Spleen (tissue), 11 donors: ENCODE data around the gene DIAPH1. TPM values are rescaled to one million over a fixed set of nuclear protein-coding genes. Genes with fewer than 3 reads are reported as not detected.

Source experiments
- DNase-seq: peaks from one replicate; pipeline ENCODE4 v3.0.0-alpha.2; 2020
- H3K27ac ChIP-seq, 8 donors: fragments of 200-600 bp; sonication (generic) in 7 of 8; 1 replicate in 4 of 8; 2 replicates in 4 of 8; pipeline versions ENCODE4 v1.5.0 to v1.8.0; 2016 to 2021; ENCODE audit warnings: inconsistent platforms in 4 of 8, mild to moderate bottlenecking in 4 of 8, moderate library complexity in 1 of 8
- H3K27me3 ChIP-seq, 7 donors: fragments of 200-600 bp; sonication (generic) in 6 of 7; replicated peaks in 1 of 7; 1 replicate in 4 of 7; 2 replicates in 3 of 7; pipeline versions ENCODE4 v1.5.0 to v1.8.0; 2016 to 2021; ENCODE audit warnings: inconsistent platforms in 3 of 7, mild to moderate bottlenecking in 1 of 7
- H3K36me3 ChIP-seq, 6 donors: fragments of 200-600 bp; sonication (generic) in 5 of 6; 1 replicate in 4 of 6; 2 replicates in 2 of 6; pipeline versions ENCODE4 v1.5.0 to v1.8.0; 2016 to 2021; ENCODE audit warnings: inconsistent platforms in 2 of 6
- H3K4me1 ChIP-seq, 6 donors: fragments of 200-600 bp; sonication (generic) in 5 of 6; 1 replicate in 3 of 6; 2 replicates in 3 of 6; pipeline versions ENCODE4 v1.5.0 to v1.8.0; 2016 to 2021; ENCODE audit warnings: inconsistent platforms in 3 of 6
- H3K4me3 ChIP-seq, 8 donors: fragments of 200-600 bp; sonication (generic) in 7 of 8; 1 replicate in 4 of 8; 2 replicates in 4 of 8; pipeline versions ENCODE4 v1.5.0 to v1.8.0; 2016 to 2021; ENCODE audit warnings: inconsistent platforms in 4 of 8, mild to moderate bottlenecking in 4 of 8, moderate library complexity in 2 of 8
- H3K9me3 ChIP-seq, 8 donors: fragments of 200-600 bp; sonication (generic) in 7 of 8; 1 replicate in 4 of 8; 2 replicates in 4 of 8; pipeline versions ENCODE4 v1.5.0 to v1.8.0; 2016 to 2021; ENCODE audit warnings: inconsistent platforms in 4 of 8
- CTCF ChIP-seq, 11 experiments: fragments of 200-600 bp in 7 of 11; fragments of 450-650 bp in 4 of 11; sonication (generic) in 4 of 11; IDR thresholded peaks in 8 of 11; conservative IDR thresholded peaks in 3 of 11; 1 replicate in 7 of 11; 2 replicates in 4 of 11; pipeline versions ENCODE4 v1.4.0 to v1.8.0; 2016 to 2021; ENCODE audit warnings: antibody characterized with exemption in 11 of 11, inconsistent platforms in 4 of 11, mild to moderate bottlenecking in 1 of 11
- POLR2A ChIP-seq, 3 donors: fragments of 450-650 bp; IDR thresholded peaks; one replicate each; pipeline ENCODE4 v1.5.1; 2017; ENCODE audit warnings: antibody characterized with exemption in 3 of 3, mild to moderate bottlenecking in 1 of 3
- POLR2AphosphoS5 ChIP-seq, 3 donors: sonication (generic); formaldehyde crosslinking; IDR thresholded peaks; one replicate each; pipeline ENCODE4 v1.5.1; 2017; ENCODE audit warnings: antibody characterized with exemption in 3 of 3
- WGBS, 5 donors: extraction: QIAGEN DNeasy Blood & Tissue Kit in 3 of 5; methylation state at CpG; one replicate each; pipeline versions ENCODE4 v1.1.5 to v1.1.7; 2013 to 2018; 5-methylcytosine and 5-hydroxymethylcytosine counted together
- intact Hi-C: fragments of 100-400 bp; cut with DNase I; formaldehyde crosslinking; loops from one replicate; pipeline ENCODE4 v1.15.0; 2023; ENCODE audit warnings: low total_unique reads
- polyA plus RNA-seq, 3 donors: library from polyadenylated mRNA; stranded (reverse); fragments of 200-250 nt; gene quantifications; one replicate each; pipeline ENCODE4 v1.2.1, GENCODE V29; 2013
- total RNA-seq, 7 donors: library from RNA; depleted of rRNA in 3 of 7; stranded (reverse); fragments of >200 nt in 3 of 7; fragmentation: NEBNext Ultra II Directional in 4 of 7; extraction: Animal tissue kit (Norgen Biotek cat#: 25700) in 4 of 7; gene quantifications; one replicate each; pipeline versions ENCODE4 v1.1.0 to v1.2.1, GENCODE V29; 2016 to 2021
- donor health status: healthy with polysubstance abuse.
- donor health status: DM: no; HTN: no; CAD: no; lungs with moderate emphysema.
- donor health status: DM: no; HTN: no; CAD: no.
- donor health status: Bipolar disorder and iron deficiency.
- donor health status: healthy.
- donor health status: DM: no; HTN: no; CAD: no.
- donor health status: DM: yes; HTN: yes; CAD: no.

DIAPH1 gene
- total and polyA plus RNA-seq, 10 donors = 35.4 to 123 (median 81.5) TPM

GRCh38 chr5:141529002-141529401 is 89.8 kb downstream of the DIAPH1 start:
- H3K4me3 ChIP-seq = no peak overlapping the region
- no peak for TF ChIP-seq POLR2AphosphoS5 (IDR thresholded peaks at IDR 0.05)
- no peak for TF ChIP-seq CTCF (IDR thresholded peaks at IDR 0.05 in 8 of 11, conservative IDR thresholded peaks at IDR 0.05 in 3 of 11)
- TF ChIP-seq POLR2A (IDR thresholded peaks at IDR 0.05) = no peak
- peaks cover 0 to 99% (median 61%) of the 10 kb centered on the region in 6 donors for H3K36me3 ChIP-seq
- no peaks in the 10 kb centered on the region for H3K9me3 ChIP-seq
- peaks cover 7 to 48% (median 27%) of the 10 kb centered on the region in 6 donors for H3K4me1 ChIP-seq
- H3K27me3 ChIP-seq = no peaks in the 10 kb centered on the region
- WGBS, 5 donors = 72 to 85% (median 76%) methylated on average over 5 of the region's 5 CpGs
- H3K27ac ChIP-seq = peak overlapping the region in 5 of 8 donors; percentile 0 to 45 (median 29)
- intact Hi-C loops = no loop called here
- DNase-seq = no peak

GRCh38 chr5:141528291-141528984 is 90.4 kb downstream of the DIAPH1 start:
- 81 to 90% (median 86%) methylated on average over 11 of the region's 11 CpGs for WGBS, 5 donors
- DNase-seq = no peak
- no peaks in the 10 kb centered on the region for H3K9me3 ChIP-seq
- H3K36me3 ChIP-seq = peaks cover 0 to 99% (median 61%) of the 10 kb centered on the region in 6 donors
- intact Hi-C loops = no loop called here
- no peak overlapping the region for H3K4me3 ChIP-seq
- no peaks in the 10 kb centered on the region for H3K27me3 ChIP-seq
- peaks cover 7 to 52% (median 27%) of the 10 kb centered on the region in 6 donors for H3K4me1 ChIP-seq
- H3K27ac ChIP-seq = peak overlapping the region in 5 of 8 donors; percentile 0 to 45 (median 29)
- TF ChIP-seq POLR2A (IDR thresholded peaks at IDR 0.05) = no peak
- TF ChIP-seq CTCF (IDR thresholded peaks at IDR 0.05 in 8 of 11, conservative IDR thresholded peaks at IDR 0.05 in 3 of 11) = no peak
- TF ChIP-seq POLR2AphosphoS5 (IDR thresholded peaks at IDR 0.05) = no peak

- peaks cover 0 to 99% (median 62%) of the 10 kb centered on the region in 6 donors for H3K36me3 ChIP-seq
- DNase-seq = no peak
- no peaks in the 10 kb centered on the region for H3K27me3 ChIP-seq
- intact Hi-C loops = no loop called here
- H3K4me3 ChIP-seq = no peak overlapping the region
- peak overlapping the region in 3 of 8 donors; percentile 29 to 42 (median 36) for H3K27ac ChIP-seq
- no peaks in the 10 kb centered on the region for H3K9me3 ChIP-seq
- WGBS, 5 donors = 55 to 73% (median 64%) methylated on average over 1 of the region's 1 CpG
- TF ChIP-seq POLR2A (IDR thresholded peaks at IDR 0.05) = no peak
- TF ChIP-seq CTCF (IDR thresholded peaks at IDR 0.05 in 8 of 11, conservative IDR thresholded peaks at IDR 0.05 in 3 of 11) = no peak
- TF ChIP-seq POLR2AphosphoS5 (IDR thresholded peaks at IDR 0.05) = no peak
- H3K4me1 ChIP-seq = peaks cover 7 to 57% (median 32%) of the 10 kb centered on the region in 6 donors
These were observed 91.4 kb downstream of the DIAPH1 start for GRCh38 chr5:141527426-141527825.

GRCh38 chr5:141525653-141526052 is 93.1 kb downstream of the DIAPH1 start:
- 83 to 91% (median 88%) methylated on average over 7 of the region's 7 CpGs for whole genome bisulfite sequencing, 5 donors
- DNase-seq = no peak
- TF ChIP-seq POLR2AphosphoS5 (IDR thresholded peaks at IDR 0.05) (no peak), POLR2A (IDR thresholded peaks at IDR 0.05) (no peak), CTCF (IDR thresholded peaks at IDR 0.05 in 8 of 11, conservative IDR thresholded peaks at IDR 0.05 in 3 of 11) (no peak)
- peaks cover 7 to 74% (median 44%) of the 10 kb centered on the region in 6 donors for H3K4me1 ChIP-seq
- intact Hi-C loops = no loop called here
- peak overlapping the region in 5 of 8 donors; percentile 36 to 68 (median 49) for H3K27ac ChIP-seq
- no peak overlapping the region for H3K4me3 ChIP-seq
- H3K27me3 ChIP-seq = no peaks in the 10 kb centered on the region
- H3K36me3 ChIP-seq = peaks cover 0 to 100% (median 59%) of the 10 kb centered on the region in 6 donors
- no peaks in the 10 kb centered on the region for H3K9me3 ChIP-seq
